ENCODE data around the gene TNXB.

TNXB gene, protein sequence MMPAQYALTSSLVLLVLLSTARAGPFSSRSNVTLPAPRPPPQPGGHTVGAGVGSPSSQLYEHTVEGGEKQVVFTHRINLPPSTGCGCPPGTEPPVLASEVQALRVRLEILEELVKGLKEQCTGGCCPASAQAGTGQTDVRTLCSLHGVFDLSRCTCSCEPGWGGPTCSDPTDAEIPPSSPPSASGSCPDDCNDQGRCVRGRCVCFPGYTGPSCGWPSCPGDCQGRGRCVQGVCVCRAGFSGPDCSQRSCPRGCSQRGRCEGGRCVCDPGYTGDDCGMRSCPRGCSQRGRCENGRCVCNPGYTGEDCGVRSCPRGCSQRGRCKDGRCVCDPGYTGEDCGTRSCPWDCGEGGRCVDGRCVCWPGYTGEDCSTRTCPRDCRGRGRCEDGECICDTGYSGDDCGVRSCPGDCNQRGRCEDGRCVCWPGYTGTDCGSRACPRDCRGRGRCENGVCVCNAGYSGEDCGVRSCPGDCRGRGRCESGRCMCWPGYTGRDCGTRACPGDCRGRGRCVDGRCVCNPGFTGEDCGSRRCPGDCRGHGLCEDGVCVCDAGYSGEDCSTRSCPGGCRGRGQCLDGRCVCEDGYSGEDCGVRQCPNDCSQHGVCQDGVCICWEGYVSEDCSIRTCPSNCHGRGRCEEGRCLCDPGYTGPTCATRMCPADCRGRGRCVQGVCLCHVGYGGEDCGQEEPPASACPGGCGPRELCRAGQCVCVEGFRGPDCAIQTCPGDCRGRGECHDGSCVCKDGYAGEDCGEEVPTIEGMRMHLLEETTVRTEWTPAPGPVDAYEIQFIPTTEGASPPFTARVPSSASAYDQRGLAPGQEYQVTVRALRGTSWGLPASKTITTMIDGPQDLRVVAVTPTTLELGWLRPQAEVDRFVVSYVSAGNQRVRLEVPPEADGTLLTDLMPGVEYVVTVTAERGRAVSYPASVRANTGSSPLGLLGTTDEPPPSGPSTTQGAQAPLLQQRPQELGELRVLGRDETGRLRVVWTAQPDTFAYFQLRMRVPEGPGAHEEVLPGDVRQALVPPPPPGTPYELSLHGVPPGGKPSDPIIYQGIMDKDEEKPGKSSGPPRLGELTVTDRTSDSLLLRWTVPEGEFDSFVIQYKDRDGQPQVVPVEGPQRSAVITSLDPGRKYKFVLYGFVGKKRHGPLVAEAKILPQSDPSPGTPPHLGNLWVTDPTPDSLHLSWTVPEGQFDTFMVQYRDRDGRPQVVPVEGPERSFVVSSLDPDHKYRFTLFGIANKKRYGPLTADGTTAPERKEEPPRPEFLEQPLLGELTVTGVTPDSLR (N-terminal part only)

DNA sequence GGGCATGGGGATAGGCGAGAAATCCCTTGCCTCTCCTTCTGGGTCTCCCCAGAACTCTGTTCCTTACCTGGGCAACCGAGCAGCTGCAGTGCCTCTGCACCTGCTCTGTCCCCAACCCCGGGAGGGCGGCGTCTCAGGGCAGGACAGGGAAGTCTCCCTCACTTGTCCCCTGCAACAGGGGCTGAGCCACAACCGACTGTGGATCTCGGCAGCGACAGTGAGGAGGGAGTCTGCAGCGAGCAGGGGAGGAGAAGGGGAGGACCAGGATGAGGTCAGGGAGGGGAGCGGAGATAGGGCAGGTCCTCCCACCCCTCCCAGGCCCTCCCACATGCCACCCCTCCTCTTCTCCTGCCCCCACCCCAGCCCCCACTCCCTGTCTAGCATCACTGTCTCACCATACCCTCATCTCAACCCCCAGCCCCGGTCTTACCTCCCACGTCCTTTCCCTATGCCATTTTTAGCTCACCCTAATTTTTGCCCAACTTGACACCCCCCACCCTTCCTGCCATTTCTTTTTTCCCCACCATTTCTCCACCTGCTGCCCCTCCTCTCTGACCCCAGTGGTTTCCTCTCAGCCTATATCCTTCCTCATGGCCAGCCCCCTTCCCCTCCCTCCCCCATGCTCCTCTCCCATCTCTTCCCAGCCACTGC is at the start of gene TNXB:
Gene TNXB, minus strand, starts transcription at position 225 of the 651 bp plus-strand sequence. CDS start 11,140 bp downstream, outside the sequence.
- DNase-seq (ENCODE audit: low read depth in 2 of 2) = no peak

DNA sequence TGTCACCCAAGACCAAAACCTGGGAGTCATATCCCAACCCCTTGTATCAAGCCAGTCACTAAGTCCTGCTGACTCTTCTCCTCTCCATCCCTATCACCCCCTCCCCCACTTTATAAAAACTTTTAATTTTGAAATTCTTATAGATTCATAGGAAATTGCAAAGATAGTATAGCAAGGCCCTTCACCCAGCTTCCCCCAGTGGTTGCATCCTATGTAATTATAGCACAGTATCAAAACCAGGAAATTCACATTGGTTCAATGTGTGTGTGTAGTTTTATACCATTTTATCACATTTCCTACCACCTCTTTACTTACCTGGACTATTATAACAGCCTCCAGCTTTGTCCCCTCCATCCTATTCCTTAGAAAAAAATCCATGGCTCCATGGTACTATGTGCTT is 48.9 kb upstream of the TNXB start:
- DNase-seq (ENCODE audit: low read depth in 2 of 2) = no peak

DNA sequence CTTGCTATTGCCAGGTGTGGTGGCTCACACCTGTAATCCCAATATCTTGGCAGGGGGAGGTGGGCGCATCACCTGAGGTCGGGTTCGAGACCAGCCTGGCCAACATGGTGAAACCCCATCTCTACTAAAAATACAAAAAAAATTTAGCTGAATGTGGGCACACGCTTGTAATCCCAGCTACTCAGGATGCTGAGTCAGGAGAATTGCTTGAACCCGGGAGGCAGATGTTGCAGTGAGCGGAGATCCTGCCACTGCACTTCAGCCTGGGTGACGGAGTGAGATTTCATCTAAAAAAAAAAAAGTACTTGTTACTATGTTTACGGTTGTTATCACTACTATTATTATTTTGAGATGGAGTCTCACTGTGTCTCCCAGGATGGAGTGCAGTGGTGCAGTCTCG is 47.8 kb upstream of the TNXB start:
- no peak for DNase-seq (ENCODE audit: low read depth in 2 of 2)

DNA sequence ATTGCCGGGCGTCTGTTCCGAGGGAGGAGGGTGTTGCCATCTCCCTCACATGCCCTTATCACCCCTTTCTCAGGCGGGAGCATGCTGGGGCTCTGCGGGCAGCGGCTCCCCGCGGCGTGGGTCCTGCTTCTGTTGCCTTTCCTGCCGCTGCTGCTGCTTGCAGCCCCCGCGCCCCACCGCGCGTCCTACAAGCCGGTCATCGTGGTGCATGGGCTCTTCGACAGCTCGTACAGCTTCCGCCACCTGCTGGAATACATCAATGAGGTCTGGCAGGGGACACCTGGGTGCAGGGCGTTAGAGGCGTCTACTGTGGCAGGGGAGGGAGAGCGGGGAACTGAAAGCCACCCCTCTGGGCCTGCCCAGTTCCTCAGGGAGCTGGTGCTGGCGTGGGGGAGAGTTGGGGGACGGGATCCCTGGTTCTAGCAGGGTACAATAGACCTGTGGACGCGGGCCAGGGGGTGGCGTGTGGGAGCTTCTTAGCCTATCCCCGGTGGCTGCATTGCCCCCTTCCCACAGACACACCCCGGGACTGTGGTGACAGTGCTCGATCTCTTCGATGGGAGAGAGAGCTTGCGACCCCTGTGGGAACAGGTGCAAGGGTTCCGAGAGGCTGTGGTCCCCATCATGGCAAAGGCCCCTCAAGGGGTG is 45.5 kb upstream of the TNXB start:
- DNase-seq (ENCODE audit: low read depth in 2 of 2) = peak; percentile 46 to 48

DNA sequence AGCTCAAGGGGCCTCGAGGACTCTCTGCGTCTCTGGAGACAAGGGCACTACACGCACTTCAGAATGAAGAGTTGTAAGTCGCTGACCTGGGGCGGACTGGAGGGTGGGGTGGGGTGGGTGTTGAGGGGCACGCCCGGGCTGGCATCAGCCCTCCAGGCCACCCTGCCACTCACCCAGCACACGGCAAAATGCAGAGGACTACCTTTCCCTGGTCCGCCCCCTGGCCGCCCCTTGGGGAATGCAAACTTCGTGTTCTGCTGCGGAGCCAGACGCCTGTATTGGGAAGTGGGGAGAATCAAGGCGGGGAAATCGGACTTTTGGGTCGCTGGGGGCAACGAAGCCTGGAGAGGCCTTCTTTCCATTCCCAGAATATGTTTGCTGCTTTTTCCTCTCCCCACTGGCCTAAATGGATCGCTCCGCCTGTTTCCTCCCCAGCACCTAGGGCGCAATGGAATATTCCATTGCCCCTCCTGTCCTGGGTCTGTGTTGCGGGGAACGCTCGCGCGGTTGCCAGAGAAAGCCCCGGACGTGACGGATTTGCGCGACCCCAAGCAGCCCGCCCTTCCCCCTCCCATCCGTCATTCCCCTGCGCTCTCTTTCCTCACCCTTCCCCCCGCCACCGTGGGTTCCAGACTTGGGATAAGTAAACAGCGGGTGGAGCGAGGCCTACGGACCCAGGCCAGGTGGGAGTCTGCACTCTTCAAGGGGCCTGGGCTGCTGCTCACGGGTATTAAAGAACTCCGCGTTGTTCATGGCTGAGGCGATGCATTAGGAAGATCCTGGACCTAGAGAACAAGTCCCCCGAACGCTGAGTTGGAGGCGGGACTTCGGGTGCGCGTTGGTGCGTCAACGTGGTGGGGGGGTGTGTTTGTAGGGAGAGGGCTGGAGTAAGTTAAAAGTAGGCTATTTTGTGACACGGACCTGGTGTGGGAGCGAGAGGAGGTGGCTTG is 44.7 kb upstream of the TNXB start, which contains the start of gene PPT2:
Gene PPT2, plus strand, starts transcription at position 578 of the 950 bp plus-strand sequence. CDS start 454 bp downstream, outside the sequence.
- peak; percentile 77 to 81 for DNase-seq (ENCODE audit: low read depth in 2 of 2)

DNA sequence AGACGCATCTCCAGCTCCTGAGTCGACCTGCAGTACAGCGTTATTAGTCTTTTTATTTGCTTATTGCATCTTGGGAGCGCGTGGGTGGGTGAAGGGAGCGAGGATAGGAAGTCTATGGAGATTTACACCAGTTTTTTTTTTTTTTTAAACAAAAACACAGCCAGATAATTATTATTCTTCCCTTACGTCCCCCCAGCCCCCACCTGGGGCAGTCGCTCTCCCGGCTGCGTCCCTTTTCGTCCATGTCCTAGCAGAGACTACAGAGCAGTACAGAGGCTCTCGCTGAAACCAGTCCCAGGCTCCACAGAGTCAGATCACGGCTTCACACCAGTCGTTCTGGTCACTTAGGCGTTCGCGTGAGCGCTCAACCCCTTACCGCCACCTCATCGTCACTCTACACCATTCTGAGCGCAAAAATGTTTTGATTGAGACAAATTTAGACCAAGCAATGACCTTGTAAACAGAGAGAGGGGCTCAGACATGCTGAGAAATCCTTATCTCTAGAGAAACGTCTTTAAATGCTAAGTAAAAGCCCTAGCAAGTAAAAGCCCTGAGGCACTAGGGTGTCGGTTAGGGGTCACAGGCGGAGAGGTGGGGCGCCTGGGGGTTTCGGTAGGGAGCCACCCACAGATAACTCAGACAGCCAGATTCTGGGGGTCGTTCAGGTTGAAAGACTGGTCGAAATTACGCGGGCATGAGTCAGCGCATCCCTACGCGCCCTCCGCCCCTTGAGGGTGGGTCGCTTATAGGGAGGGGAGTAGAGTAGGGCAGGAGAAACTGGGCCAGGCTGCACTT is 43.8 kb upstream of the TNXB start:
- no peak for DNase-seq (ENCODE audit: low read depth in 2 of 2)

DNA sequence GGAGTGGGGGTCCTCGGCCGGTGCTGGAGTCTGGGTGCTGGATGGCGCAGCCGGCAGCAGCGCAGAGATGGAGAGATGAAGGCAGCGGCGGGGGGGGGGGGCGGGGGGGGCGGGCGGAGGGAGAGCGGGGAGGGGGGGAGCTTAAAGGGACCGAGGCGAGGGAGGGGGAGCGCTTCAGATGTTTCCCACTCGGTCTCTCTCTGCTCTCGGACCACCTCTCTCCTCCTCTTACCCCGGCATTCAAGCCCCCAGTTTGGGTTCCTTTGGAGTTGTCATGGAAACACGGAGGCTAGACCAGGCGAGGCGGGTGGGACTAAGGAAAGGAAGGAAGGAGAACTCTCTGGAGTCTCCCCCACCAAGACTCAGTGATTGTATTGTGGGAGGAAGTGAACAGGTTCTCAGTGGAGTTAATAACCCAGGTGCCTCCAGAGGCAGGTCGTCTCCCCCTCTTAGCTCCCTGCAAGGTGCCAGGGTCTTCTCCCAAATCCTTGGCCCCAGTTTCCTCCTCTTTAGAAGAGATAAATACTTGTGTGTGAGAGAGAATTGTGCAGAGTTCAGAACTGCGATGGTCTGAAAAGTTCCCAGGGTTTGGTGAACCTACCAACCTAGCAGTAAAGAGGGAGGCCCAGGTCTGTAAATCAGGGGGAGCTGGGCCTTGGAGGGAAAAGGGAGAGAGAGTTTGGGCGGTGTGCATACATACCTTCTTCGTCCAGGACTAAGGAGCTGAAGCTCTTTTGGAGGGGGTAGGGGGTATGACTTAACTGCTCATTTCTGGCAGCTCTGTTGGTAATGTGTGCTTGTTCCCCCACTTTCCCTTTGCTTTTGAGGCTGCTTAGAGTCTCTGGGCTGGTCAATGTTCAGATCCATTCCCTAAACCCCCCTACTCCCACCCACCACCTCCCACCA is 43.0 kb upstream of the TNXB start, which contains the start of gene PRRT1:
Gene PRRT1, minus strand, starts transcription at position 77 of the 906 bp plus-strand sequence. CDS start 112 bp downstream, outside the sequence.
- no peak for DNase-seq (ENCODE audit: low read depth in 2 of 2)

DNA sequence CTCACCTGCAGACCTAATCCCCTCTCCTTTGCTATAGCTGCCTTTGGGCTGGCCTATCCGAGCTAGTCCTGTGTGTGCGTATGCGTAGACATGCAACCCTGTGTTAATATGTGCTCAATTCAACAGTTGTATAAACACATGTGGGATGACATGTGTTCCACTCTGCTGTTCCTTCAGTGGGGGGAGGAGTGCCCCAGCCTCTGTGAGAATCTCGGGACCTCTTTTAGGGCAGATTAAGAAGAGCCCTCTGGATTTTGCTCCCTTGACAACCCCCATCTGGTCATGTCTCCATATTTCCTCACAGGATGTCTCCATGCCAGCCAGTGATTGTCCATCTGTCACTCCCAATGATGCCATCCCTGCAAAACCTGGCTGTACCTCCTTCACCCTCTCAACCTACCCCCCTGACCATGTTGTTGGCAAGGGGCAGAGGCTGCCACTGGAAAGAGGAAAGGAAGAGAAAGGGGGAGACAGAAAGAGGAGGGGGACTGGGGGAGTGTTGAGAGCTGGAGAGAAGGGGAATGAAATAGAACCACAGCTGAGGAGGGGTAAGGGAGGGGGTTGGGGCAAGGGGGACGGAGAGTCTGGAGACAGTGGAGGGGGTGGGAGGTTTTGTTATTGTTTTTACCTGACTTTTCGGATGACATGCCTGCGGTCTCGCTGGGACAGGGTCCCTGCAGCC is 42.2 kb upstream of the TNXB start:
- DNase-seq (ENCODE audit: low read depth in 2 of 2) = no peak

DNA sequence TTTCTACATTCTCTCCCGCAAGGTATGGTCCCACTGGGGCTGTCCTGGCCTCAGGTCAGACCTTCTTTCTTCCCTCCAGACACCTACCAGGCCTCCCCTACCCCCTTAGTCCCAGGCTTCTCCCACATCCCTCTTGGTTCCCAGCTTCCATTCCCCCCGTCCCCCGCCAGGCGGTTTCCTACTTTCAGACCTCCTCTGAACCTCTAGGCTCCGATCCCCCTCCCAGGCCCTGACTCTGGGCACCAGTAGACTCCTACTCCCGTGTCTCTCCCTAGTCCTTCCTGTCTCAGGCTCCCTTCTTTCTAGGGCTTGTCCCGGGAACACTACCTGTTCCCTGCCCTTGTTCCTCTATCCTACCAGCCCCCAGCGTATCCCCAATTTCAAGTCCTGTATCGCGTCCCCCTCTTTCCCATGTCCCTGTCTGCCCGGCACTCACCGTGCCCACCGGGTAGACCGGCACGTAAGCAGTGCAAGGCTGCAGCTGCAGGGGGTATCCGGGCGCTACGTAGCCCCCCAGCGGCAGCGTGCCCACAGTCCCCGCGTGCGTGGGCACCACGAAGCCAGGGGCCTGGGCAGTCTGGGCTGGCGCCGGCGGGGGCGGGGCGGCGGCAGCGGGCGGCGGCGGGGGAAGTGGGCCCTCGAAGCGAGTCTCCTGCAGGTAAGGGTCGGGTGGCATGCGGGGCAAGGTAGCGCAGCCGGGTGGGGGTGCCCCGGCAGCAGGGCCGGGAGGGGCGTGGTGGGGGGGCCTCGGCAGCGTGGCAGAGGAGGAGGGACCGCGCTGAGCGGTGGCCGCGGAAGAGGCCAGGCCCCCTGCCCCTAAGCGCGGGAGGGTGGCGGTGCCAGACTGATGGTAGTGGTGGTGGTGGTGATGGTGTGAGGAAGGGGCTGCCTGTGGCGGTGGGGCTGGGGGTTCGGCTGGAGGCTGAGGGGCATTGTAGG is 41.1 kb upstream of the TNXB start:
- DNase-seq (ENCODE audit: low read depth in 2 of 2) = no peak

DNA sequence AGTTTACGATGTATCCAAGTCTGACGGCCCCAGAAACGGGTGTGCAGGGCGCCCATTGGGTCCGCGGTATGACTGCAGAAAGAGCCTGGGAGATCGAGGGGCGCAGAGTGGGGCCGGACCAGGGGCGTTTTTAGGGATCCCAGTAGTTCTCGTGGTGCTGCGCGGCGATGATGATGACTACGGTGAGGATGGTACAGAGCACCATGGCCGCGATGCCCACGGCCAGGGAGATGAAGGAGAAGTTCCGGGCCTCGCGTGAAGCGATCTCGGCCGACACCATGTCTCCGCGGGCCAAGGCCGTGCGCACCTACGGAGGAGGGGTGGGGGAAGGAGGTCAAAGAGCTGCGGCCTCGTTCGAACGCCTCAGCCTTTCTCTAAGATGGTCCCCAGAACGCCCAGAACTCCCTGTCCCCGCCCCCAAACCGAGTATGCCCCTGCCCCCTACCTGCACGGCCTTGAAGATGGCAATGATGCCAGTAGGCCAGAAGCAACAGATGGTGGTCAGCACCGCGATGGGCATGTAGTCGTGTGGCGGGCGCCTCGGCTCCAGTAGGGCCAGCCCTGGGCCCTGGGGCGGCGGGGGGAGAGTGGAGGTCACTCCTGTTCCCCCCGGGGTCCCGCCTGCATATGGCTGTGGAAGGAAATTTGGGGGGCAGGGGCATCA is 40.1 kb upstream of the TNXB start:
- no peak for DNase-seq (ENCODE audit: low read depth in 2 of 2)

DNA sequence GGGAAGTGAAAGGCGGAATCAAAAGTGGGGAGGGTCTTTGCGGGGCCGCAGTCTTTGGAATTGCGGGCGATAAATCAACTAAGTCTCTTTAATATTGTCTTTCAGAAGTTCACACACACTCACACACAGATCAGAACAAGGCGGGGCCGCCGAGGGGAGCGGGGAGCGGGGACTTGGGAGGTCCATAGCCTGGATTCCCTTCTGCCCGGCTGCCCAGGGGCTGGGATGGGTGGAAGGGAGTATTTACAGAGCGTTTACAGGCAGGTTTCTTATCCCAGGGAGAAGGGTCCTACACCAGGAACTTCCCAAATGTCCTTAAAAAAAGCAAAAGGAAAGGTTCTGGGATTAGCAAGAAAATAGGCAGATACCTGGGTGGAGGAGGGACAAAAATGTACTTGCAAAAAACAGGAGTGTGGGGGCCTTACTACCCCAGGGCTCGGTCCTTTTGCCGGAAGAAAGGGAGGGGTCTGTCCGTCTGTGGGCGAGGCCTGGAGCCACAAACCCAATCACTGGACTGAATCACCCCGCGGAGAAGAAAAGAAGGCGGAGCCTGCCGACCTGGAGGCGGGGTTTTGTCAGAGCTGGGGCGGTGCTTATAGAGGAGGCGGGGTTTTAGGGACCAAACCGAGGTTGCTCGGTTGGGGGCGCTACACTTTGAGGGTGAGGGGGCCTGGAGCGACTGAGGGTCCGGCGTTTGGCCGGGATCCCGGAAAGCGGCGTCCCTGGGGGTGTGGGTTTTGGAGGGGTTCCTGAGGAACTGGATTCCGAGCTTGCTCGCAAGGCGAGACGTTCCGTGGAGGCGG is 39.4 kb upstream of the TNXB start:
- DNase-seq (ENCODE audit: low read depth in 2 of 2) = peak; percentile 38 to 58

DNA sequence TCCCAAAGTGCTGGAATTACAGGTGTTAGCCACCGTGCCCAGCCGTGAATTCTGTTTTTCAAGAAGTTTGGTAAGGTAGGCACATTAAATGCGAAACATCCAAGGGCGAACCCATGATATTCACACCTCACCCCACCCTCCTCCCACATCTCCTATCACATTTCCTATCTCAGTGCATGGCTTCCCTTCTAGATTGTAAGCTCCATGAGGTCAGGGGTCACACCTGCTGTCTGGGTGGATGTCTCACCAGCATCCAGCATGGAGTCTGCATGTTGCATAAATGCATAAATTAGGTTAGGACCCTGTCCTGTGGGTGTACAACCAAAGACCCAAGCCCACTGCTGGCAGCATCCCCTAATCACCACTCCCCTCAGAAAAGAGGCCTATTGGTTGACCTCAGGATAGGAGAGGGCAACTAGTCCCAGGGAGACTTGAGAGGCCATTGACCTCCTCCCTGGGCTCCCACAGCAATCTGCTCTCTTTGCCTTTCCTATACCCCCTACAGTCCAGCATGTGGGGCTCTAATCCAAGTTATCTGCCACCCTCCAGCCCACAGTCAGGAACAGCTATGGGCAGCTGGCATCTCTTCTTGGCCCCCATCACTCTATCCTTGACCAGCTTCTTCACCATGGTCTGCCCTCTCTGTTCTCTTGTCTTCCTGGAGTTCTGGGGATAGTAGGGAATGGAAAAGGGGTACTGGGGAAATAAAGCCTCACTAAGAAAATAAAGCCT is 38.4 kb upstream of the TNXB start:
- DNase-seq (ENCODE audit: low read depth in 2 of 2) = no peak

DNA sequence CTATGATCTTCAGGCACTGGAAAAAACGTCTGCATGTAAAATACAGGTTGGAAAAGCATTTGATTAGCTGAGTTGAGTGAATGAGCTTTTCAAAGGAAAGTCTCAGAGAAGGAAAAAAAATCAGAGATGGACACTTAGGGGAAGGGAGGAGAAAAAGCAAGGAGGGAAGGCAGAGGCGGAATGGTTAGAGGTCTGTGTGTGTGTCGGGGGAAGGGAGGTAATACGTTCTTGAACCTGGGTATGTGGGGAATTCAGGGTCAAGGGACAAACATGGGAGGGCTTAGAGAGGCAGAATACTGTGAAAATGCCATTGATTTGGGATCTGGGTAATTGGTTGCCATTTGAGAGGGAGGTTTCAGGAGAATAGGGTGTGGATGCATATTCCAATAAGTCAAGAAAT is 37.5 kb upstream of the TNXB start:
- no peak for DNase-seq (ENCODE audit: low read depth in 2 of 2)

DNA sequence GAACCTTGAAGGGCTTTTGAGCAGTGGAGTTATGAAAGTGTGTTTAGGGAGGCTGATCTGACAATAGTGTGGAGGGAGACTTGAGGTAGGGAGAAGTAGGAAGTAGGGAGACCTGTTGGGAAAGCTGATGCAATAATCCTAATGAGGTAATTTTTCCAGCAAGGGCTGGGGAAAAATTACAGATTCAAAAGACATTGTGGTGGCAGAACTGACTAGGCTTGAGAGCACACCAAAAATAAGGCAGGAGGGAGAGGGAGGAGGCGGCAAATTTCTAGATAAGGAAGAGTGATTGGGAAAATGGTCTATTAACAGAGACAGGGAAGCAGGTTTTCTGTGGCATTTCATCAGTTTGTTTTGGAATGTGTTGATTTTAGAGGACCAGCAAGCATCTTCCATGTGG is 37.1 kb upstream of the TNXB start:
- DNase-seq (ENCODE audit: low read depth in 2 of 2) = no peak

Measured in stimulated activated CD8-positive, alpha-beta memory T cell treated with anti-CD3 and anti-CD28 coated beads, Interleukin-15, amount 100 ng/mL, for 48 hours (primary cell).